Measurements from ENCODE around the gene ZIK1.

The ZIK1 gene

GRCh38 chr19:57613941-57614743 lies 30.2 kb downstream of the ZIK1 start, which contains the start of gene ZNF134:
Gene ZNF134 (plus strand): TSS chr19:57614242. CDS start chr19:57619469, 5,227 bp downstream.
- peak; percentile 46 to 78 for DNase-seq

GRCh38 chr19:57615346-57615745 lies 31.4 kb downstream of the ZIK1 start:
- no peak for DNase-seq

GRCh38 chr19:57620673-57621348 lies 36.9 kb downstream of the ZIK1 start:
- DNase-seq: no peak

DNA sequence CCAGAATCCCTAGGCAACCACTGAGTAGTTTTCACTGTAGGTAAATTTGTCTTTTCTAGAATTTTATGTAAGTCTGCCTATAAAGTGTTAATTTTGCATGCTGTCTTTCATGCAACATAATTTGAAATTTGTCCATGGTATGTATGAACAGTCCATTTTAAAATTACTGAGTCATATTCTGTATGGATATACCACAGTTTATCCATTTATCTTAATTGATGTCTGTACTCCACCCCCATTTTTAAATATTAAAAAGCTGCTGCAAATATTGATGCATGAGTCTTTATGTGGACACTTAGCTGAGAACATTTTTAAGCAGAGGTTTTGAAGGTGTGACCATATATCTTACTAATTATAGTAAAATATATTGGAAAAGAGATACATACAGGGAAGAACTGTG lies 39.1 kb downstream of the ZIK1 start:
- DNase-seq: no peak

DNA sequence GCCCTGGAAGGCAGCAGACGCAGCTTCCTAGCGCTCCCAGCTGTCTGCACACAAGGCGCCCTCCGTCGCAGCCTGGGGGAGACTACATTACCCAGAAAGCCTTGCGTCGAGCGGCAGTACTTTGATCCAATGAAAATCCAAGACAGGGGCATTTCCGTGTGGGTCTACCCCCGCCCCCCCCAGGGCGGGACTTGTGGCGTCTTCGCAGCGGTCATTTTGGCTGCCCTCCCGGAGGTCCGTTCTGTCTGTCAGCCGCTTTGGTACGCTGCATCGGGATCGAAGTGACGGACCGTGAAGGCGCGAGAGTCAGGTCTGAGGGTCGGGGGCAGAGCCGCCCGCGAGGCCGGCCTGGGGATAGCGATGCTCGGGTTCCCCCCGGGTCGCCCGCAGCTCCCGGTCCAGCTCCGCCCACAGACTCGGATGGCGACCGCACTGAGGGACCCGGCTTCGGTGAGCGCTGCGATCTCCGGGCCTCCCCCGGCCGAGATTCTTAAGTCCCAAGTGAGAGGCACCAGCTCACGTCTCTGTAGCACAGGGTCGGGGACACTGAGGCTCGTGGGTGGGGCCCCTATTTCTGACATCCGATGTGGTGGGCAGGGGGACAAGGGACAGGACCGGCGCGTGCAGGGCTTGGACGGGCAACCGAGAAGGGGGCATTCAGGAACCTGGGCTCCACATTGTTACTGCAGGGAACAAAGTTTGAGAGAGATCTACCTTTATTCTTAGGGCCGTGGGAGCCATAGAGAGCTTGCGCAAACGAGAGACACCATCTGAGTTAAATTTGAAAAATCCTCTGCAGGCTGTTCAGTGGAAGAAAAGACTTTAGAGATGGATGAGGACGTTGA lies 49.3 kb downstream of the ZIK1 start, which contains the start of gene ZNF211:
ZNF211 (plus strand) TSS at position 182 of the 845 bp plus-strand sequence; CDS start at position 361, 179 bp downstream.
- peak; percentile 65 to 87 for DNase-seq

GRCh38 chr19:57633832-57634131 lies 49.8 kb downstream of the ZIK1 start:
- no peak for DNase-seq

- DNase-seq: no peak
Measured at GRCh38 chr19:57637379-57637778, 53.4 kb downstream of the ZIK1 start.

GRCh38 chr19:57641715-57642234 lies 57.8 kb downstream of the ZIK1 start:
- DNase-seq: no peak

DNA sequence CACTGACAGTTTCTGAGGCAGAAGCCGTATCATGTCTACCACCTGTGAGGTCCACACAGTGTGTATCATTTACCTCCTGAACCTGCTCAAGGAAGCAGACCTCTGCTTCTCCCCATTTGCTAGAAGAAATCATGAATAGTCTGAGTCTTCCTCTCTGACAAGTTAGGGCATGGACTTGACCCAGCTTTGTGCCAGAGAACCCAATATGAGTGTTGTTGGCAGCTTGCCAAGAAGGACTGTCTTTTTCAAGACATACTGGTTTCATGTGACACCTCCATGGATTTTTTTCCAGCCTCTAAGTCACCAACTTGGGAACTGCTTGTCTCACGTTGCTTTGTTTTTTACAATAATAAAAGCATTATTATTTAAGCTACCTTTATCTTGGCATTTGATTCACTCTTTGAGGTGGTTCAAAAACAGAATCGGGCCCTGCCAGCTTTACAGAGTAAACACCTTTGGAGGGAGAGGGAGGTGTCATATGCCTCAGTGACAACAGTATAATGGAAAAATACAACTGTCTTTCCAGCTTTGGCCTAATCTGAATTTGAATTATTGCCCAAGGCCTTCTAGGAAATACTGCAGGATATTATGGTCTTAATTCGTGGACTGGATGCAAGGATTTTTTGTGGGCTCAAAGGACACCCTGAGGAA lies 58.6 kb downstream of the ZIK1 start:
- DNase-seq: no peak

Measured in SW 1271 (cell line).